GM21360 (cell line): ENCODE measurements around the gene SIGLEC14.

Source experiments
- ATAC-seq: cut with Tn5 transposase; IDR thresholded peaks from one replicate; pipeline ENCODE4 v1.9.1; 2021; ENCODE audit warnings: mild to moderate bottlenecking, moderate library complexity; ENCODE audit not compliant: unreplicated experiment

SIGLEC14 gene

GRCh38 chr19:51626675-51627074, 19.9 kb downstream of the SIGLEC14 start:
- no peak for ATAC-seq

- no peak for ATAC-seq
Measured at GRCh38 chr19:51621178-51621577, 25.4 kb downstream of the SIGLEC14 start.

- no peak for ATAC-seq
Measured at GRCh38 chr19:51615991-51616390, 30.6 kb downstream of the SIGLEC14 start.

- ATAC-seq: no peak
Measured at GRCh38 chr19:51614789-51615188, 31.8 kb downstream of the SIGLEC14 start.

DNA sequence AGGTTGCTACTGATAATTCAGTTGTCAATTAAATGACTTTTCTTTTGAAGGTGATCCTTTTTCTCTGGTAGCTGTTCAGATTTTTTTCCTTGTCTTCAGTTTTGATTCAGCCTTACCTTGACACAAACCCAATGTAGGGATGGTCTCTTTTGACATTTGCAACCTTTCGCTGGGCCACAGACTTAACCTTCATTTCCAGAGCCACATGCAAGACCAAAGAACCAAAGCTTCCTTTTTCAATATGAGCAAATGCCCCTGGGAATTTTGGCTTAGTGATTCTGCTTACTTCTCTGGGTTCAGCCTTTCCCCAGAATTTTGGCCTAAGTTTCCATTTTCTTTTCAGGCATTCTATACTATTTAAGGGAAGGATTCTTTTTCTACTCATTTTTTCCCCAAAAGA, 36.0 kb downstream of the SIGLEC14 start:
- no peak for ATAC-seq

- no peak for ATAC-seq
Measured at GRCh38 chr19:51607920-51608562, 38.6 kb downstream of the SIGLEC14 start.

- peak; percentile 89 for ATAC-seq
Measured at GRCh38 chr19:51607077-51607476, 39.5 kb downstream of the SIGLEC14 start.

GRCh38 chr19:51602189-51602854, 44.3 kb downstream of the SIGLEC14 start:
- ATAC-seq: no peak

DNA sequence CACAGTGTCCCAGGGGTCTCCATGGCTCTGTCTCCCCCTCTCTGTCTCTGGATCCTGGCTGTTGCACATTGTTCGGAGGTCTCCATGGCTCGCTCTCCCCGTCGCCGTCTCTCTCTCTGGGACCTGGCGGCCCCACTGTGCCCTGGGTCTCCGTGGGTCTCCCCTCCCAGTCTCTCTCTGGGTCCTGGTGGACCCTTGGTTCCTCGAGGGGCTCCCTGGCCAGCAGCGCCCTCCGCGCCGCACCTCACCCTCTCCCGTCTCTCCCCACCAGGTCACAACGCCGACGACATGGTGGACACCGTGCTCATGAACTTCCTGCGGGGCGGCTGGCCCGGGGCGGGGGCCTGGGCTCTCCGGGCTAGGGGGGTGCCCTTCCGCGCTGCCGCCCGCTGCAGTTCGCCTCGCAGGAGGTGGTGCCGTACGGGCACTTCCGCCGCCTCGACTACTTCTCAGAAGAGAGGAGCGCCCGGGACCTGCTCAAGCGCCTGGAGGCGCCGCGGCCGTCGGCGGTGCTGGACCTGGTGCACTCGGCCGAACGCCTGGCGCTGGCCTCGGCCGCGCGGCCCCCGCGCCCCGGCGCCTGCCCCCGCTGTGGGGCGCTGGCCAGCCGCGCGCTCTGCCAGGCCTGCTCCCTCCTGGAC, 45.6 kb downstream of the SIGLEC14 start:
- no peak for ATAC-seq

DNA sequence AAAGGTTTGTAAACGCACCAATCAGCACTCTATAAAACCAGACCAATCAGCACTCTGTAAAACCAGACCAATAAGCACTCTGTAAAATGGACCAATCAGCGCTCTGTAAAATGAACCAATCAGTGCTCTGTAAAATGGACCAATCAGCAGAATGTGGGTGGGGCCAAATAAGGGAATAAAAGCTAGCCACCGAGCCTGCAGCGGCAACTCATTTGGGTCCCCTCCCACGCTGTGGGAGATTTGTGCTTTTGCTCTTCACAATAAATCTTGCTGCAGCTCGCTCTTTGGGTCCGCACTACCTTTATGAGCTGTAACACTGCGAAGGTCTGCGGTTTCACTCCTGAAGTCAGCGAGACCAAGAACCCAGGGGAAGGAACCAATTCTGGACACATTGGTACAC, 47.5 kb downstream of the SIGLEC14 start:
- ATAC-seq: no peak

DNA sequence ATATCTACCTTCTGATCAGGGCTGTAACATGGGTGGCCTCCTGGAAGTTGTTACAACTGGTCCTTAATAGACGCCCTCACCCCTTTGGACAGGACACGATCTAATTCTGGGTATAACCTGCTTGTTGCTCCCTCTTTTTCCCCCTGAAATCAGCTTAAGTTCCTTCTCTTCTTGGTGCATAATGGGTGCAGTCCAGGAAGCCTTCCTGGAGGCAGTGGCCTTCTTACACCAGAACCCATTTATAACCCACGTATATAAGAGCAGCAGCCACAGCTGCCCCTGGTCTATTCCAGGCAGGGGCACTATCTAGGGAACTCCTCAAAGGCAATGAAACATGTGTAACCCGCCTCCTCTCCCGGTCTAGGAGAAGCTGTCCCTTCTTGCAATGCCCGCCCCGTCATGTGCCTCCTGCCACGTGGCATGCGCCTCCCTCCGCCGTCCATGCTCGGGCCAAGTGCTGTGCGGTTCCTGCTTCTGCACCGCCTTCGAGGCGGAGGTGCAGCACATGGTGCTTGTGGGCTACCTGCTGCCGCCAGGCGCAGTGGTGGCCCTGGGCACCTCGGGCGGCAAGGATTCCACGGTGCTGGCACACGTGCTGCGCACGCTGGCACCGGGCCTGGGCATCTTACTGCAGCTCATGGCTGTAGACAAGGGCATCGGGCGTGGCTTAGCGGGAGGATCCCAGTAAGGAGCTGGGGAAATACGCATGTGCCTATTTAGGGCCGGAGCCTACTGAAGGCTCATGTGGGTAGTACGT, 48.3 kb downstream of the SIGLEC14 start:
- no peak for ATAC-seq

- ATAC-seq: no peak
Measured at GRCh38 chr19:51595190-51596175, 51.1 kb downstream of the SIGLEC14 start.

GRCh38 chr19:51594774-51595109, 51.9 kb downstream of the SIGLEC14 start:
- ATAC-seq: no peak

DNA sequence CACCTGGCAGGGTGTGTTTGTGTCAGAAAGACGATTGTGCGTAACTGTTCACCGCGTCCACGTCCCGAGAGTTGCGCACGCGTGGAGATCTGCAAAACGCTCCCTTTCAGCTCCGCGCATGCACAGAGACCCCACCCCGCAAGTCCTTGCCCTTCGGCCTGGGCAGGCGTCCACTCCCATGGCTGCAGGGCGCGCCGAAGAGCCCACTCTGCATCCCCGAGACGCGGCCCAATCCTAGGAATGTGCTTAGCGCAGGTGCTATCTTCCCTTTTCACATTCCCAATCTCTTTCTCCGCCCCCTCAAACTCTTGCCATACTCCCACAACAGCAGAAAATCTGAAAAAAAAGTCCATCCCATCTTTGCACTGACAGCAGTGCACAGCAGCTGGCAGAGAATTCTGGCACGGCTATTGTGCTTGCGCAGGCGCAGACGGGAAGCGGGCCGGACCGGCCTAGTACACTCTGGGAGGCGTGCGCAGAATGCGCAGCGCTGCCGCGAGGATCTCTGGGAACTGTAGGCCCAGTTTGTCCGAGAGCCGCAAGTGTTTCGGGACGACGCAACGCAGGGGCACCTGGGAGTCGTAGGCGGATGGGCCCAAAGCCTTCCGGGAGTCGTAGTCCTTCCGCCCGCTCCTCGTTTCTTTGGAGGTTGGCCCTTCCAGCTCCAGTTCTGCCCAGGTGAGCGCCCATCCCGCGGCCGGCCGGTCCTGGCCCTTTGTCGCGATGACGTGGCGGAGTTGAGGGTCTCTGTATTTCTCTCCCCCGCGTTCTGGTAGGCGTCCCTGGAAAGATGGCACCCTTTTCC, 52.5 kb downstream of the SIGLEC14 start:
- peak; percentile 95 for ATAC-seq

DNA sequence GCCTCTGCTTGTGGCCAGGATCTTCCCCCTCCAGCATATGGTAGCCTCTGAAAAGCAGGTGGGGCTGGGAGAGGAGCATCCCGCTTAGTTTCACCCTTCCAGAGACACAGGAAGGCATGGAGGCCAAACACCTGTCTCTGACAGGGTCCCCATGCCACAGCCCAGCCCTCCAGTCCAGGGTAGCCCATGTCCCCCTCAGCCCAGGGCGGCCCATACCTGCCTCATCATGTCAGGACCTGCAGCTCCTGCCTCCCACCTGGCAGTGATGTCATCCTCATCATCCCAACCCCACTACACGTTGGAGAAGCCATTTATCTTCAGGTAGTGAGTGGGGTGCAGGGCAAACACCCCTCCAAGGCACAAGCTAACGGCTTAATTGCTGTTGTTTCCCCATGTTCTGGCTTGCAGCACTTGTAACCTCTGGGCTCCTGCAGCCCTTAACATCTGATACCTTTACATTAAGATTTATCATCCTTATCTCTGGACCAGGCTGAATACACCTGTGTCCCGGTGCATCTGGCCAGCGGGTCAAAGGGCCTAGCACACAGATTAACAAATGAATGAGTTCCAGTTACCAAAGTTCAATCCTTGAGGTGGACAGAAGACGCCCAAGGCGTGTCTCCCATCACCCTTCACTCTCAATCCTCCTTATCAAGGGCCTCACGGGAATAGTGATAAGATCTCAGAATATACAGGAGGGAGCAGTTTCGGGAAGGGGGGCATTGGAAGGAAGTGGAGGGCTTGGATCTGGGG, 53.3 kb downstream of the SIGLEC14 start:
- ATAC-seq: no peak
